ENCODE results near the gene GPR153. TPM values are rescaled to one million over a fixed set of nuclear protein-coding genes. Genes with fewer than 3 reads are reported as not detected.
A peak's percentile ranks its signal among the peaks of the same experiment; 100 is the strongest.

GPR153 gene
- total and polyA plus RNA-seq, 9 donors: 4.2 to 42.0 (median 13.7) TPM

- intact Hi-C loops (cut with DNase I): loop anchor here in 3 of 4 donors (5.0 to 10.0 kb wide), 6 partner anchors 92 to 205 kb away; partner anchors contain the start of gene KCNAB2 (in 1 of the 3)
- Histone ChIP-seq H3K27me3 (peaks cover 6% of the 10 kb centered on the region), H3K4me1 (ENCODE audit: insufficient read depth) (peaks cover 18% of the 10 kb centered on the region), H3K4me3 (no peak overlapping the region), H3K36me3 (no peaks in the 10 kb centered on the region), H3K27ac (no peak overlapping the region), H3K9me3 (no peaks in the 10 kb centered on the region)
- 17 to 19% (median 17%) methylated on average over 58 to 71 of the region's 71 CpGs for WGBS, 3 donors
- no peak for TF ChIP-seq POLR2A (IDR thresholded peaks at IDR 0.05)
- no peak for TF ChIP-seq EP300 (IDR thresholded peaks at IDR 0.05)
- TF ChIP-seq, protein P1, sequence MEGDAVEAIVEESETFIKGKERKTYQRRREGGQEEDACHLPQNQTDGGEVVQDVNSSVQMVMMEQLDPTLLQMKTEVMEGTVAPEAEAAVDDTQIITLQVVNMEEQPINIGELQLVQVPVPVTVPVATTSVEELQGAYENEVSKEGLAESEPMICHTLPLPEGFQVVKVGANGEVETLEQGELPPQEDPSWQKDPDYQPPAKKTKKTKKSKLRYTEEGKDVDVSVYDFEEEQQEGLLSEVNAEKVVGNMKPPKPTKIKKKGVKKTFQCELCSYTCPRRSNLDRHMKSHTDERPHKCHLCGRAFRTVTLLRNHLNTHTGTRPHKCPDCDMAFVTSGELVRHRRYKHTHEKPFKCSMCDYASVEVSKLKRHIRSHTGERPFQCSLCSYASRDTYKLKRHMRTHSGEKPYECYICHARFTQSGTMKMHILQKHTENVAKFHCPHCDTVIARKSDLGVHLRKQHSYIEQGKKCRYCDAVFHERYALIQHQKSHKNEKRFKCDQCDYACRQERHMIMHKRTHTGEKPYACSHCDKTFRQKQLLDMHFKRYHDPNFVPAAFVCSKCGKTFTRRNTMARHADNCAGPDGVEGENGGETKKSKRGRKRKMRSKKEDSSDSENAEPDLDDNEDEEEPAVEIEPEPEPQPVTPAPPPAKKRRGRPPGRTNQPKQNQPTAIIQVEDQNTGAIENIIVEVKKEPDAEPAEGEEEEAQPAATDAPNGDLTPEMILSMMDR (IDR thresholded peaks at IDR 0.05): no peak
- peak in 3 of 5 donors; percentile 37 to 48 (median 37) for DNase-seq
These were observed 10.9 kb downstream of the GPR153 start for GRCh38 chr1:6249739-6250689.

DNA sequence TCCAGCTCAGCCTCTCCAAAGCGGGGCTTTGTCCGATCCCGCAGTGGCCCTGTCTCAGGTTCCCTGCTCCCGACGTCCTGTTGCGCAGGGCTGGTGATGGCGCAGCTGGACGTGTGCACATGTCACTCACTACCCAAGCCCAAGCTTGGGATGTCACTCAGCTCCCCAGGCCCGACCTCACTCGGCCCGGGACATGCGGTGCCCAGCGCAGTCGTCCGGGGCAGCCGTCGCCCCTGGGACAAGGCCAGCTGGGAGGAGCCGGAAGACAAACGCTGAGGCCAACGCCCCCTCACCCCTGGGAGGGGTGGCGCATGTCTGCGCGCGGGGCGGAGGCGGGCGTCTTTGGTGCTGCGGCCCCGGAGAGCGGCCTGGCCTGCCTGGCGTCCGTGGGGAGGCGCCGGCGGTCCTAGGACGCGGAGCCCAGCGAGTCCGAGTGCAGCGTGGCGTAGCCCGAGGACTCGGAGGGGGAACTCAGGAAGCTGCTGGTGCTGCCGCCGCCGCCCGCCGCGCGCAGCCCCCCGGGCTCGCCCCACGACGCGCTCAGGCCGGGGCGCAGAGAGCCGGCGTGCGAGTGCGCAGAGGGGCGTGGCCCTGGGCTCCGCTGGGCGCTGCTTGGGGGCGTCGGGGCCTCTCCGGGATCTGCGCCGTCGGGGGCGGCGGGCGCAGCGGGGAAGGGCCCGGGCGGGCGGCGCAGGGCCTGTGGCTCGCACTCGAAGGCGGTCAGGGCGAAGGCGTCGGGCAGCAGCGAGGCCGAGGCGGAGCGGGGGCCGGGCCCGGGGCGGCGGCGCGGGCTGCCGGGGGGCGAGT lies 11.8 kb downstream of the GPR153 start:
- no peak for TF ChIP-seq POLR2A (IDR thresholded peaks at IDR 0.05)
- TF ChIP-seq, protein P1 (IDR thresholded peaks at IDR 0.05): no peak
- TF ChIP-seq EP300 (IDR thresholded peaks at IDR 0.05): no peak
- Histone ChIP-seq H3K36me3 (no peaks in the 10 kb centered on the region), H3K27me3 (peaks cover 6% of the 10 kb centered on the region), H3K4me1 (ENCODE audit: insufficient read depth) (peaks cover 18% of the 10 kb centered on the region), H3K27ac (peak overlapping the region in 1 of 2 donors; percentile 33), H3K4me3 (no peak overlapping the region), H3K9me3 (no peaks in the 10 kb centered on the region)
- intact Hi-C loops (cut with DNase I): loop anchor here in 3 of 4 donors (5.0 to 10.0 kb wide), 6 partner anchors 93 to 204 kb away; partner anchors contain the start of gene KCNAB2 (in 1 of the 3)
- peak in 4 of 5 donors; percentile 42 to 68 (median 64) for DNase-seq
- 5 to 56% (median 13%) methylated on average over 8 to 96 of the region's 96 CpGs for WGBS, 3 donors

DNA sequence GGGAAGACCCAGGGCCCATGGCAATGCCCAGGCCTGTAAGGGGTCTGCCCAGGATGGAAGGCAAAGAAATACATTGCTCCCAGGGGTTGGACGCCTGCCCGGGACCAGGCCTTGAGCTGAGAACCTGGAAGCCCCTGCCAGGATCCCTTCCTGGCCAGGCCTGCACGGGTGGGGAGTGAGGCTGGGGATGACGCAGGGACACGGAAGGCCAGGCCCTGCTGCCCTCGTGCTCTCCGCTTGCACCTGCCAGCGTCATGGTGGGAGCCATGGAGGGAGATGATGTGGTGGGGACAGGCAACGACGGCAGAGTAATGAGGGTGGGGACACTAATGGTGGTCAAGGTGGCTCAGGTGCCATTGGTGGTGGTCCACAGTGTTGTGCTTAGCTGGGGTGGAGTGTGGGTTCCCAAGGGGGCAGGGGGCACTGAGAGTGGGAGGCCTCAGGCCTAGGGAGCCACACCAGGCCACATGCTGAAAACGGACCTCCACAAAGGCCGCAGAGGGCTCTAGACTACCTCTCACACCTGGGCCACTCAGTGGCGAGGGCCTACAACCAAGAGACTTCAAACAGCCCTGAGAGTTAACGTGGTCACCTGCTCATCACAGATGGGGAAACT lies 12.6 kb downstream of the GPR153 start:
- Histone ChIP-seq H3K9me3 (no peaks in the 10 kb centered on the region), H3K36me3 (no peaks in the 10 kb centered on the region), H3K27ac (peak overlapping the region in 1 of 2 donors; percentile 33), H3K27me3 (peaks cover 10% of the 10 kb centered on the region), H3K4me1 (ENCODE audit: insufficient read depth) (peaks cover 18% of the 10 kb centered on the region), H3K4me3 (no peak overlapping the region)
- TF ChIP-seq EP300 (IDR thresholded peaks at IDR 0.05): no peak
- TF ChIP-seq, protein P1 (IDR thresholded peaks at IDR 0.05): no peak
- TF ChIP-seq POLR2A (IDR thresholded peaks at IDR 0.05): no peak
- WGBS, 3 donors: 43 to 56% (median 54%) methylated on average over 14 of the region's 14 CpGs
- DNase-seq: peak; percentile 53 to 83 (median 72)
- intact Hi-C loops (cut with DNase I): loop anchor here in 3 of 4 donors (5.0 to 10.0 kb wide), 6 partner anchors 94 to 203 kb away; partner anchors contain the start of gene KCNAB2 (in 1 of the 3)
